ENCODE results near the gene AASS. TPM values are rescaled to one million over a fixed set of nuclear protein-coding genes. Genes with fewer than 3 reads are reported as not detected.
"Not testable (repeated sequence)": the region's sequence is repeated elsewhere in the genome, so short reads cannot be mapped to it uniquely, and the experiment has no call there.

The AASS gene
- total and polyA plus RNA-seq, 2 of the 8 experiments (the other 6 are each of a cell fraction or from before 2014, with no cell fraction given), result 203 to 394 TPM

- TF ChIP-seq SAP30 (IDR thresholded peaks at IDR 0.05; ENCODE audit: insufficient read depth, insufficient replicate concordance, low read length) (no peak), RFX5 (IDR thresholded peaks at IDR 0.05; ENCODE audit: borderline replicate concordance, low read depth, low read length) (no peak)
Observed at GRCh38 chr7:122182081-122182480, 38.0 kb upstream of the AASS start (continued).

GRCh38 chr7:122172144-122172543 lies 28.1 kb upstream of the AASS start:
- H2BK12ac ChIP-seq (ENCODE audit: low read depth, low read length); H2AFZ ChIP-seq (ENCODE audit: low read length); H2BK120ac ChIP-seq (replicated peaks; ENCODE audit: low read depth, low read length); H2AK5ac ChIP-seq (ENCODE audit: low read depth, low read length); H3K4me2 ChIP-seq (ENCODE audit: insufficient read depth in 1 of 2, low read depth in 2 of 2, low read length in 2 of 2); H3K79me2 ChIP-seq (ENCODE audit: control insufficient read depth in 1 of 2, insufficient read depth in 2 of 2, low read length in 2 of 2); CTCF ChIA-PET (ENCODE audit: partially characterized antibody); H2BK5ac ChIP-seq (ENCODE audit: low read depth, low read length); H3K56ac ChIP-seq (replicated peaks; ENCODE audit: insufficient read length, low read depth, low read length); H3K36me3 ChIP-seq (ENCODE audit: control insufficient read depth in 2 of 4, insufficient read depth in 4 of 4, low read length in 3 of 4); FAIRE-seq; H3K27me3 ChIP-seq (replicated peaks in 1 of 4; ENCODE audit: control insufficient read depth in 3 of 4, extremely low read depth in 1 of 4, insufficient read depth in 3 of 4, low read length in 3 of 4); H3K18ac ChIP-seq (ENCODE audit: extremely low read depth, low read length); H4K91ac ChIP-seq (replicated peaks; ENCODE audit: insufficient read length, low read length); H3K23ac ChIP-seq (ENCODE audit: insufficient read length); H4K5ac ChIP-seq (ENCODE audit: insufficient read length, low read depth, low read length); H3K14ac ChIP-seq (ENCODE audit: insufficient read length); H2BK20ac ChIP-seq (ENCODE audit: low read length); H3K4me3 ChIP-seq (ENCODE audit: extremely low read depth in 1 of 4, insufficient read depth in 2 of 4, low read depth in 3 of 4, low read length in 4 of 4); DNase-seq (ENCODE audit: low read depth in 1 of 2, low spot score in 2 of 2); H3K27ac ChIP-seq (ENCODE audit: low read depth, low read length); H4K20me1 ChIP-seq (replicated peaks in 1 of 2; ENCODE audit: control insufficient read depth in 1 of 2, insufficient read depth in 2 of 2, low read length in 2 of 2); H3K79me1 ChIP-seq (ENCODE audit: low read depth, low read length); H3K4me1 ChIP-seq (replicated peaks in 1 of 4; ENCODE audit: control insufficient read depth in 3 of 4, insufficient read depth in 4 of 4, low read length in 3 of 4); H2BK15ac ChIP-seq (ENCODE audit: low read length); H3K9me3 ChIP-seq (ENCODE audit: insufficient read depth in 2 of 2, low read depth in 1 of 2, low read length in 1 of 2); H3K9ac ChIP-seq (replicated peaks in 1 of 4; ENCODE audit: extremely low read depth in 1 of 4, low read depth in 3 of 4, low read length in 3 of 4); H3K23me2 ChIP-seq (ENCODE audit: low read depth, low read length); H3K4ac ChIP-seq (replicated peaks; ENCODE audit: insufficient read length, low read depth, low read length); H4K8ac ChIP-seq (ENCODE audit: extremely low read depth, insufficient read depth, low read length): not testable (repeated sequence)
- WGBS, 2 experiments (ENCODE audit: extremely low coverage in 1 of 2, insufficient coverage in 1 of 2, insufficient read length in 1 of 2, insufficient replicate concordance in 2 of 2, low coverage in 1 of 2, low lambda C conversion rate in 2 of 2, missing lambda C conversion rate in 1 of 2), result 92% methylated on average over 2 of the region's 2 CpGs; no CpG with 5 or more reads in 1 of the 2 experiments
- POLR2A ChIA-PET (ENCODE audit: partially characterized antibody), result interaction anchor here (2.3 kb wide), 1 partner anchor 10 kb away, joined by 8 read pairs; no protein-coding TSS in a partner anchor

Data from H1 (cell line).